PC-9 (cell line): ENCODE results near the gene NF1. TPM values are rescaled to one million over a fixed set of nuclear protein-coding genes. Genes with fewer than 3 reads are reported as not detected.

ENCODE experiments used
- BruUV-seq: library from RNA; stranded (reverse); fragments of 400-500 nt; replicated peaks from 2 replicates; lab custom pipeline; 2021; lab: Mats Ljungman, UMichigan
- CTCF ChIA-PET: fragments of 300-600 bp; sonication (Branson Sonifier 250); formaldehyde crosslinking; loops from one replicate; lab custom pipeline; 2022; ENCODE audit warnings: antibody characterized with exemption; lab: Charles Lee
- POLR2A ChIA-PET: fragments of 300-600 bp; sonication (Branson Sonifier 250); formaldehyde crosslinking; loops from one replicate; lab custom pipeline; 2022; ENCODE audit warnings: antibody characterized with exemption; ENCODE audit not compliant: unreplicated experiment; lab: Charles Lee
- DNase-seq, 2 experiments: peaks; one replicate each; pipeline versions ENCODE4 v3.0.0 to v3.0.0-alpha.2; 2015 to 2022; ENCODE audit warnings: mixed read lengths in 1 of 2
- H2AFZ ChIP-seq: fragments of 200-600 bp; sonication (generic); 2 replicates; pipeline ENCODE4 v1.8.1; 2017; ENCODE audit warnings: antibody characterized with exemption
- H3F3A ChIP-seq: fragments of 200-600 bp; sonication (generic); 2 replicates; pipeline ENCODE4 v1.8.1; 2017; ENCODE audit warnings: antibody characterized with exemption, mild to moderate bottlenecking, low read depth; ENCODE audit not compliant: insufficient read depth
- H3K27ac ChIP-seq: fragments of 200-600 bp; sonication (generic); 2 replicates; pipeline ENCODE4 v1.6.1; 2016; ENCODE audit warnings: mixed run types
- H3K27me3 ChIP-seq: fragments of 200-600 bp; sonication (generic); 2 replicates; pipeline ENCODE4 v1.6.1; 2016; ENCODE audit warnings: low read depth, mixed run types; ENCODE audit not compliant: insufficient read depth
- H3K36me3 ChIP-seq: fragments of 200-600 bp; sonication (generic); 2 replicates; pipeline ENCODE4 v1.6.1; 2016; ENCODE audit warnings: low read depth, mixed run types
- H3K4me1 ChIP-seq: fragments of 200-600 bp; sonication (generic); replicated peaks from 2 replicates; pipeline ENCODE4 v1.6.1; 2016; ENCODE audit warnings: mixed run types; ENCODE audit not compliant: insufficient read depth
- H3K4me2 ChIP-seq: fragments of 200-600 bp; sonication (generic); 2 replicates; pipeline ENCODE4 v1.6.1; 2017; ENCODE audit warnings: mixed run types
- H3K4me3 ChIP-seq: fragments of 200-600 bp; sonication (generic); 2 replicates; pipeline ENCODE4 v1.6.1; 2016; ENCODE audit warnings: mixed run types
- H3K79me2 ChIP-seq: fragments of 200-600 bp; sonication (generic); 2 replicates; pipeline ENCODE4 v1.6.1; 2017; ENCODE audit warnings: low read depth, mixed run types
- H3K9me2 ChIP-seq: fragments of 200-600 bp; sonication (generic); 2 replicates; pipeline ENCODE4 v1.8.1; 2017; ENCODE audit warnings: mild to moderate bottlenecking; ENCODE audit not compliant: insufficient read depth
- H3K9me3 ChIP-seq: fragments of 200-600 bp; sonication (generic); 2 replicates; pipeline ENCODE4 v1.8.1; 2016; ENCODE audit warnings: low read depth; ENCODE audit not compliant: insufficient read depth
- H4K20me1 ChIP-seq: fragments of 200-600 bp; sonication (generic); 2 replicates; pipeline ENCODE4 v1.8.1; 2017; ENCODE audit not compliant: insufficient read depth
- EZH2 ChIP-seq: fragments of 200-600 bp; sonication (generic); IDR thresholded peaks from 2 replicates; pipeline ENCODE4 v1.8.0; 2017; ENCODE audit warnings: antibody characterized with exemption, low read depth
- intact Hi-C: fragments of 100-400 bp; cut with micrococcal nuclease; formaldehyde crosslinking; loops from one replicate; pipeline ENCODE4 v1.10.0; 2022; ENCODE audit not compliant: unreplicated experiment
- total RNA-seq: library from RNA; stranded (reverse); gene quantifications from 2 replicates; pipeline ENCODE4 v1.2.3, GENCODE V29; 2021
- TF ChIP-seq, protein P1 (sequence below): fragments of 200-600 bp; sonication (generic); conservative IDR thresholded peaks from 2 replicates; pipeline ENCODE4 v1.6.1; 2017; ENCODE audit warnings: mixed run types, antibody characterized with exemption, mild to moderate bottlenecking, moderate library complexity

The NF1 gene
- total RNA-seq, 1 experiment from 2014 or later, result 61.0 TPM

DNA sequence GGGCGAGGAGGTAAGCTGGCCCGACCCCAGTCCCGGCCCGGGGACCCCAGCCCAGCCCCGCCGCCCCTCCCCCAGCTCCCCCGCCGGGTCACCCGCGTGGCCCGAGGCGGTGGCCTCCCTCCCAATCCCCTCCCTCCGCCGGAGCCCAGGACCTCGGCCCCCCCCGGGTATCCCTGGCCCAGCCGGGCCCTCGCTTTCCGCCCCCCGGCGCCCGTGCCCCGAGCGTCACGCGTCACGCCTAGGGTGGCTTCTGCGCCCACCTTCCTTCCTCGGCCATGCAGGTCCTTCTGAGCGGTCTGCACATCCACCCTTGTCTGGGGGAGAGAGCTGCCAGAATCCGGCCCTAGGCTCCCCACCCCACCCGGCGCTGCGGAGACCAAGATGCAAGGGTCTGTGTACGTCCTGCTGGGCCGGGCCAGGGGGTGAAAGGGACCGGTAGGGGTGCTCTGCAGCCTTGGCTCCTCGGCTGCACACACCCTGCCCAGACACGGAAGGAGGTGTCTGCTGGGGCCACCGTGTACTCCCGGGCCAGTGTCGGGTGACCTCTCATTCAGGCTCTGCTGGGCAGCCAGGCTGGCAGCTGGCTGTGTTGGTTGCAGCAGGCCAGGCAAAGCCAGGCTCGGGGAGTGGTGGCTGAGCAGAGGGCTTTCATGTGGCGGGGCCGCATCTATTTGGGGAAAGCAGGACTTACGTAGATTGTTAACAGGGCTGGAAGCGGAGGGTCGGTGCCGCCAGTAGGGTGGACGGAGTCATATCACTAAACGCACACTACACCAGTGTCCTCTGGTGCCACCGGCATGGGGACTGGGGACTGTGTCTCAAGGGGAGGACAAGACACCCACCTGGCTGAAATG lies 297.5 kb downstream of the NF1 start:
- H2AFZ ChIP-seq, result no peak overlapping the region
- POLR2A ChIA-PET, result no interaction called here
- no peaks in the 10 kb centered on the region for H3F3A ChIP-seq
- intact Hi-C loops, result no loop called here
- no peaks in the 10 kb centered on the region for H4K20me1 ChIP-seq
- DNase-seq, result no peak
- BruUV-seq, result no TSS peak
- no peaks in the 10 kb centered on the region for H3K9me2 ChIP-seq
- no peaks in the 10 kb centered on the region for H3K9me3 ChIP-seq
- no peaks in the 10 kb centered on the region for H3K79me2 ChIP-seq
- H3K4me3 ChIP-seq, result no peak overlapping the region
- H3K27ac ChIP-seq, result no peak overlapping the region
- CTCF ChIA-PET, result no interaction called here
- H3K4me2 ChIP-seq, result no peak overlapping the region
- H3K27me3 ChIP-seq, result no peaks in the 10 kb centered on the region
- H3K4me1 ChIP-seq, result no peaks in the 10 kb centered on the region
- H3K36me3 ChIP-seq, result no peaks in the 10 kb centered on the region
- no peak for TF ChIP-seq EZH2
- TF ChIP-seq, protein P1, sequence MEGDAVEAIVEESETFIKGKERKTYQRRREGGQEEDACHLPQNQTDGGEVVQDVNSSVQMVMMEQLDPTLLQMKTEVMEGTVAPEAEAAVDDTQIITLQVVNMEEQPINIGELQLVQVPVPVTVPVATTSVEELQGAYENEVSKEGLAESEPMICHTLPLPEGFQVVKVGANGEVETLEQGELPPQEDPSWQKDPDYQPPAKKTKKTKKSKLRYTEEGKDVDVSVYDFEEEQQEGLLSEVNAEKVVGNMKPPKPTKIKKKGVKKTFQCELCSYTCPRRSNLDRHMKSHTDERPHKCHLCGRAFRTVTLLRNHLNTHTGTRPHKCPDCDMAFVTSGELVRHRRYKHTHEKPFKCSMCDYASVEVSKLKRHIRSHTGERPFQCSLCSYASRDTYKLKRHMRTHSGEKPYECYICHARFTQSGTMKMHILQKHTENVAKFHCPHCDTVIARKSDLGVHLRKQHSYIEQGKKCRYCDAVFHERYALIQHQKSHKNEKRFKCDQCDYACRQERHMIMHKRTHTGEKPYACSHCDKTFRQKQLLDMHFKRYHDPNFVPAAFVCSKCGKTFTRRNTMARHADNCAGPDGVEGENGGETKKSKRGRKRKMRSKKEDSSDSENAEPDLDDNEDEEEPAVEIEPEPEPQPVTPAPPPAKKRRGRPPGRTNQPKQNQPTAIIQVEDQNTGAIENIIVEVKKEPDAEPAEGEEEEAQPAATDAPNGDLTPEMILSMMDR, result no peak

DNA sequence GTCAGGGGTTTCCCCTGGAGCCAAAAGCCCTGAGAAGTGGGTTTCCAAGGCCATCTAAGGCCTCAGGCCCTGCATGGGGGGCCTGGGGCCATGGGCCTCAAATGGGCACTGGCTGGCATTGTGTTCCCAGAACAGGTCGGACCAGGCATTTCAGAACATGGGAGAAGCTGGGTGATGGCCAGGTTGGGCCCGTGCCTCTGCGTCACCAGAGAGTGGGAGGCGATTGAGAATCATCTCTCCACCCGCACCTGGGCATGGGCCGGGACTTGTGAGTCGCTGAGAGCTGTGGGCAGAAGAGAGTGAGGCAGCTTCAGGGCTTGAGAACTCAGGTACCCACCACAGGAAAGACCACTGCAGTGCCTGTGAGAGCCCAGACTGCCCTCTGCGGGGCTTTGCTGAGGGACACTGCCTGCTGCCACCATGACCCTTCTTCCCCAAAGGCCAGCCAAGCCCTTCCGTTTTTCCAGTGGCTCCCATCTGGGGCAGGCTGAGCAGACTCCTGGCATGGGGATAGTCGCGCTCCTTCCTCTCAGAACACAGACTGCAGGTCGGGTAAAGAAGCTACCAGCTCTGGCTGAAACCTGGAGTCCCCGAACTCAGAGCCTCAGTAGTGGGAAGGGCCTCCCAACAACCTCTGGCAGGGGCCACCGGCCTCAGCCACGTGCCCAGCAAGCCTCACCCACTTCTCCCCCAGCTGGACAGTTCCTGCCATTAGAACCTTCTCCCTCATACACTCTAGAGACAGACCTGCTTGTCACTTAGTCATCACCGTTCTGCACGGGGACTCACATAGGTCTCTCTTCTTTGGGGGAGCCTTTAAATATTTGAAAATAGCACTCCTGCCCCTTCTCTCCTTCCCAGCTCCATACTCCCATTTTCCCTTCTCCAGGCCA lies 298.3 kb downstream of the NF1 start:
- Histone ChIP-seq H3K79me2 (no peaks in the 10 kb centered on the region), H3K9me2 (no peaks in the 10 kb centered on the region), H3K4me2 (no peak overlapping the region), H3K27me3 (no peaks in the 10 kb centered on the region), H3F3A (no peaks in the 10 kb centered on the region), H3K4me1 (no peaks in the 10 kb centered on the region), H4K20me1 (no peaks in the 10 kb centered on the region), H3K4me3 (no peak overlapping the region), H3K36me3 (no peaks in the 10 kb centered on the region), H3K9me3 (no peaks in the 10 kb centered on the region), H2AFZ (no peak overlapping the region), H3K27ac (no peak overlapping the region)
- intact Hi-C loops, result no loop called here
- ChIA-PET CTCF (interaction anchor here (0.5 to 0.6 kb wide), 2 partner anchors 18 to 586 kb away, joined by 3 to 12 read pairs; no protein-coding TSS in a partner anchor), POLR2A (no interaction called here)
- BruUV-seq, result no TSS peak
- TF ChIP-seq, protein P1, result no peak
- no peak for TF ChIP-seq EZH2
- no peak for DNase-seq

DNA sequence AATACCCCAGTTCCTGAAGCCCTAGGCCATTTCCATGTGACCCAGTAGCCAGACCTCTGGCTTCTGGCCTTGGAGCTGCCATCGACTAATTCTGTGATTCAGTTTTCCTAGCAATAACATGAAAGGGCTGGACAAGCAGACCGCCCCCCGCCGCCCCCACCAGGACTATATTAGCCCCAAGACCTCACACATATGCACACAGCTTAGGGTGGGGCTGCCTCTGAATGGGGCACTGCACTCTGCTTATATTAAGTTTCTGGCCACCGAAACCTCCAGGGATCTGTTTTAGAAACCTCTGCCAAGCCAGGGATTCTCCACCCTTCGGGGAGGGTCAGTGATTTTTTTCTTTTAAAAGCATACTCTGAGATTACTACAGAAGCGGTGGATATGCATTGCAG lies 299.0 kb downstream of the NF1 start:
- BruUV-seq, result no TSS peak
- CTCF ChIA-PET, result no interaction called here
- Histone ChIP-seq H3K9me3 (no peaks in the 10 kb centered on the region), H4K20me1 (no peaks in the 10 kb centered on the region), H3K79me2 (no peaks in the 10 kb centered on the region), H3F3A (no peaks in the 10 kb centered on the region), H2AFZ (no peak overlapping the region), H3K27me3 (no peaks in the 10 kb centered on the region), H3K4me3 (no peak overlapping the region), H3K27ac (no peak overlapping the region), H3K4me2 (no peak overlapping the region), H3K9me2 (no peaks in the 10 kb centered on the region), H3K36me3 (no peaks in the 10 kb centered on the region), H3K4me1 (no peaks in the 10 kb centered on the region)
- intact Hi-C loops, result no loop called here
- no peak for TF ChIP-seq EZH2
- TF ChIP-seq, protein P1, result no peak
- no peak for DNase-seq
- POLR2A ChIA-PET, result no interaction called here
